ENCODE data around the gene URM1.

The URM1 gene

DNA sequence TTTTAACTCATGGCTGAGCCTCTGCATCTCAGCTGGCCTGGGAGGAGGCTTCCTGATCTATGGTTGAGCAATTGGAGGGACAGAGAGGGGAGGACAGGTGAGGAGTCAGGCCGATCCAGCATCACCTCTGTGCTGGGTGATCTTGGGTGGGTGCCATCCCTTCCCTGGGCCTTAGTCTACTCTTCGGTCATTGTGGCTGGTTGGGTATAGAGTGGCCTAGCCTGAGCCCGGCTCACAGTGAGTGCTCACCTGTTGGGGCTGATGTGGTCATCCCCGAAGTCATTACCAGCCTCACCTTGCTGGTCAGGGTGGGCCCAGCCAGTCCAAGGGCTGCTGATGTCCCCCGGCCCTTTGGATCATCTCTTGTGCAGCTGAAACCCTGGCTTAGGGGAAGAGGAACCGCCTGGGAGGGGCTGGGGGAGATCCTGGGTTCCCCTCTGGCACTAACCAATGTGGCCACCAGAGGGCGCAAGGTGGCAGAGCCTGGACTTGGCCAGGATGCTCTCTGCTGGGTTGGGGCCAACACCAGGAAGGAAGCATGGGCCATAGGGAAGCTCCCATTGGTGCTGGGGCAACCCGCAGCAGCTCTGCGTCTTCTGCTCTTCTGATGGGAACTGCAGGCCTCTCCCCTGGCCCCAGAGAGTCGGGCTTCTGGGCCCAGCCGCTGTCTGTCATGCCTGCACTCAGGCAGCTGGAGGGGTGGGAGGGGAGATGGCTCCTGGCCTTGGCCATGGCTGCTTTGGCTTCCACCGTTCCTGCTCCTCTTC lies 67.4 kb downstream of the URM1 start:
- DNase-seq, result peak; percentile 76 to 80

DNA sequence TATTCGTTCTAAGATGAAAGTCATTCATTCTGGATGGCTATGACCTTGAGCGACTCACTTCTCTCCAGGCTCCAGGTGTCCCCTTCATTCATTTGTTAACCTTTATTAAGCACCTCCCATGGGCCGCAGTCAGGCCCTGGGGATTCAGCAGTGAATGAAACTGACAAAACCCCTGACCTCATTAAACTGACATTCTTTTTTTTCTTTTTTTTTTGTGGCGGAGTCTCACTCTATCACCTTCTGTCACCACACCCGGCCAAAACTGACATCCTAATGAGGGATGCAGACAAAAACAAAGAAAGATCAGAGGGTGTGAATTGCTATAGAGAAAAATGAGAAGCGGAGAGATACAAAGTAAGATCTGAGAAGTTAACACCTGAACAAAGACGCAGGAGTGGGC lies 68.1 kb downstream of the URM1 start:
- no peak for DNase-seq

All from CD4-positive, alpha-beta T cell treated with Interleukin-1 beta for 1 hour (primary cell).